ENCODE measurements around the gene ADD2. TPM values are rescaled to one million over a fixed set of nuclear protein-coding genes. Genes with fewer than 3 reads are reported as not detected.
A peak's percentile ranks its signal among the peaks of the same experiment; 100 is the strongest.

Gene ADD2
- total RNA-seq, 1 donor from 2014 or later = not detected

- no peak within 1 kb of the TSS for H3K4me3 ChIP-seq (ENCODE audit: low read depth, low read length)
- no peak for DNase-seq (ENCODE audit: low read depth)
- FAIRE-seq = no peak
- peaks cover 40% of the 10 kb centered on the region for H3K27me3 ChIP-seq (ENCODE audit: control insufficient read depth, insufficient read depth, low read length)
- no peaks in the 10 kb centered on the region for H3K36me3 ChIP-seq (ENCODE audit: control insufficient read depth, insufficient read depth, low read length)
- TF ChIP-seq, protein P1, sequence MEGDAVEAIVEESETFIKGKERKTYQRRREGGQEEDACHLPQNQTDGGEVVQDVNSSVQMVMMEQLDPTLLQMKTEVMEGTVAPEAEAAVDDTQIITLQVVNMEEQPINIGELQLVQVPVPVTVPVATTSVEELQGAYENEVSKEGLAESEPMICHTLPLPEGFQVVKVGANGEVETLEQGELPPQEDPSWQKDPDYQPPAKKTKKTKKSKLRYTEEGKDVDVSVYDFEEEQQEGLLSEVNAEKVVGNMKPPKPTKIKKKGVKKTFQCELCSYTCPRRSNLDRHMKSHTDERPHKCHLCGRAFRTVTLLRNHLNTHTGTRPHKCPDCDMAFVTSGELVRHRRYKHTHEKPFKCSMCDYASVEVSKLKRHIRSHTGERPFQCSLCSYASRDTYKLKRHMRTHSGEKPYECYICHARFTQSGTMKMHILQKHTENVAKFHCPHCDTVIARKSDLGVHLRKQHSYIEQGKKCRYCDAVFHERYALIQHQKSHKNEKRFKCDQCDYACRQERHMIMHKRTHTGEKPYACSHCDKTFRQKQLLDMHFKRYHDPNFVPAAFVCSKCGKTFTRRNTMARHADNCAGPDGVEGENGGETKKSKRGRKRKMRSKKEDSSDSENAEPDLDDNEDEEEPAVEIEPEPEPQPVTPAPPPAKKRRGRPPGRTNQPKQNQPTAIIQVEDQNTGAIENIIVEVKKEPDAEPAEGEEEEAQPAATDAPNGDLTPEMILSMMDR (IDR thresholded peaks at IDR 0.05; ENCODE audit: insufficient read depth, low read length, severe bottlenecking) = no peak
Observed at GRCh38 chr2:70790136-70790828, 22.3 kb upstream of the ADD2 start, which contains the start of gene FIGLA. Gene FIGLA, minus strand, starts transcription at chr2:70790643. Its CDS starts 5 bp downstream, at chr2:70790638.

GRCh38 chr2:70789304-70790135 lies 21.5 kb upstream of the ADD2 start:
- Histone ChIP-seq H3K36me3 (ENCODE audit: control insufficient read depth, insufficient read depth, low read length) (no peaks in the 10 kb centered on the region), H3K27me3 (ENCODE audit: control insufficient read depth, insufficient read depth, low read length) (peaks cover 40% of the 10 kb centered on the region), H3K4me3 (ENCODE audit: low read depth, low read length) (no peak overlapping the region)
- peak; percentile 48 for DNase-seq (ENCODE audit: low read depth)
- TF ChIP-seq, protein P1 (IDR thresholded peaks at IDR 0.05; ENCODE audit: insufficient read depth, low read length, severe bottlenecking) = peak; percentile 81
- FAIRE-seq = no peak

GRCh38 chr2:70785137-70785911 lies 17.3 kb upstream of the ADD2 start:
- peaks cover 23% of the 10 kb centered on the region for H3K27me3 ChIP-seq (ENCODE audit: control insufficient read depth, insufficient read depth, low read length)
- H3K36me3 ChIP-seq (ENCODE audit: control insufficient read depth, insufficient read depth, low read length) = no peaks in the 10 kb centered on the region
- no peak overlapping the region for H3K4me3 ChIP-seq (ENCODE audit: low read depth, low read length)
- DNase-seq (ENCODE audit: low read depth) (peak; percentile 35), FAIRE-seq (no peak)
- TF ChIP-seq, protein P1 (IDR thresholded peaks at IDR 0.05; ENCODE audit: insufficient read depth, low read length, severe bottlenecking) = peak; percentile 58

DNA sequence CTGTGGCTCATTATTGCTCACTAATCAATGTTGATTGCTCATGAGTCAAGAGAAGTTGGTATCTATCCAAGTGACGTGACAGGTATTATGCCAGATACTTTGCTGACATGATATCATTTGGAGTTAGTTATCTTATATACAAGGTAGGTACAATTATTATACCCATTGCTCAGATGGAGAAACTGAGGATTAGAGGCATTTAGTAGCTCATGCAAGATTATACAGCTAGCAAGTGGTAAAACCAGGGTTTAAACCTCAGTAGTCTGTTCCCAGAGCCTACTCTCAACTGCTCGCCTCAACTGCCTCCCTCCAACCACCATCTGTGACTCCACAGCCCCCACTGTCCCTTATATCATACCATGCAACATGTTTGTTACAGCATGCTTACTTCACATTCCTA lies 16.3 kb upstream of the ADD2 start:
- peaks cover 14% of the 10 kb centered on the region for H3K27me3 ChIP-seq (ENCODE audit: control insufficient read depth, insufficient read depth, low read length)
- DNase-seq (ENCODE audit: low read depth) (no peak), FAIRE-seq (no peak)
- no peaks in the 10 kb centered on the region for H3K36me3 ChIP-seq (ENCODE audit: control insufficient read depth, insufficient read depth, low read length)
- TF ChIP-seq, protein P1 (IDR thresholded peaks at IDR 0.05; ENCODE audit: insufficient read depth, low read length, severe bottlenecking) = no peak
- no peak overlapping the region for H3K4me3 ChIP-seq (ENCODE audit: low read depth, low read length)

DNA sequence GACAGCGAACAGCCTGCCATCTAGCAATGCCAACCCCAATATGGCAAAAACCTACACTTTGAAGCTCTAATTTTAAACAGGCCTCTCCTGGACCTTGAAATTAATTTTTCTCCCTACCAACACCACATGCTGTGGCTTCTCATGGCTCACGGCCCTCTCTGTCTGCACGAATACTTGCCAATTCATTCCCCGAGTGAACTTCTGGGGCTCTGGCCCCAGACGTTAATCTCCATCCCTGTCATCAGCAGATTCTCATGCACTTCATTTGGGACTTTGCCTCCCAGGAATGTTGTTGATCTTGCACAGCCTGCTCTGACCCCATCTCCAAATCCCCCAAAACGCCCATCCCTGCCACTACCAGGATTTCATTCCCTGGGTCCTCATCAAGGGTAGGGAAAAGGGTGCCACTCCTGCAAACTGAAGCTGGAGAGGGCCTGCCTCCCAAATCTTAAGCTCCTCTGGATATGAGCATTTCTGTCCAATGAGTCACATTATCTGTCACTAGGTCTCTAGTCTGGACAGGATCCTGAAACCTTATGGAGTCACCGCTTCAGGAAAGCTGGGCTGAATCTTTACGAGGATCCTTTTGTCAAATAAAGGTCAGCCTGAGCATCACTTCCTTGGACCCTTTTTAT lies 12.0 kb upstream of the ADD2 start:
- H3K4me3 ChIP-seq (ENCODE audit: low read depth, low read length) = no peak overlapping the region
- peaks cover 2% of the 10 kb centered on the region for H3K27me3 ChIP-seq (ENCODE audit: control insufficient read depth, insufficient read depth, low read length)
- no peak for FAIRE-seq
- DNase-seq (ENCODE audit: low read depth) = peak; percentile 76
- H3K36me3 ChIP-seq (ENCODE audit: control insufficient read depth, insufficient read depth, low read length) = no peaks in the 10 kb centered on the region
- TF ChIP-seq, protein P1 (IDR thresholded peaks at IDR 0.05; ENCODE audit: insufficient read depth, low read length, severe bottlenecking) = no peak
